ENCODE data around the gene PCLO.

GRCh38 chr7:82808633-82809032 is 354.1 kb downstream of the PCLO start:
- no peak for TF ChIP-seq CTCF (IDR thresholded peaks at IDR 0.05)
- no peak for TF ChIP-seq POLR2A (IDR thresholded peaks at IDR 0.05)
